Measurements from ENCODE around the gene MKNK2.

GRCh38 chr19:2077398-2077797 lies 26.4 kb upstream of the MKNK2 start:
- TF ChIP-seq, protein P1, sequence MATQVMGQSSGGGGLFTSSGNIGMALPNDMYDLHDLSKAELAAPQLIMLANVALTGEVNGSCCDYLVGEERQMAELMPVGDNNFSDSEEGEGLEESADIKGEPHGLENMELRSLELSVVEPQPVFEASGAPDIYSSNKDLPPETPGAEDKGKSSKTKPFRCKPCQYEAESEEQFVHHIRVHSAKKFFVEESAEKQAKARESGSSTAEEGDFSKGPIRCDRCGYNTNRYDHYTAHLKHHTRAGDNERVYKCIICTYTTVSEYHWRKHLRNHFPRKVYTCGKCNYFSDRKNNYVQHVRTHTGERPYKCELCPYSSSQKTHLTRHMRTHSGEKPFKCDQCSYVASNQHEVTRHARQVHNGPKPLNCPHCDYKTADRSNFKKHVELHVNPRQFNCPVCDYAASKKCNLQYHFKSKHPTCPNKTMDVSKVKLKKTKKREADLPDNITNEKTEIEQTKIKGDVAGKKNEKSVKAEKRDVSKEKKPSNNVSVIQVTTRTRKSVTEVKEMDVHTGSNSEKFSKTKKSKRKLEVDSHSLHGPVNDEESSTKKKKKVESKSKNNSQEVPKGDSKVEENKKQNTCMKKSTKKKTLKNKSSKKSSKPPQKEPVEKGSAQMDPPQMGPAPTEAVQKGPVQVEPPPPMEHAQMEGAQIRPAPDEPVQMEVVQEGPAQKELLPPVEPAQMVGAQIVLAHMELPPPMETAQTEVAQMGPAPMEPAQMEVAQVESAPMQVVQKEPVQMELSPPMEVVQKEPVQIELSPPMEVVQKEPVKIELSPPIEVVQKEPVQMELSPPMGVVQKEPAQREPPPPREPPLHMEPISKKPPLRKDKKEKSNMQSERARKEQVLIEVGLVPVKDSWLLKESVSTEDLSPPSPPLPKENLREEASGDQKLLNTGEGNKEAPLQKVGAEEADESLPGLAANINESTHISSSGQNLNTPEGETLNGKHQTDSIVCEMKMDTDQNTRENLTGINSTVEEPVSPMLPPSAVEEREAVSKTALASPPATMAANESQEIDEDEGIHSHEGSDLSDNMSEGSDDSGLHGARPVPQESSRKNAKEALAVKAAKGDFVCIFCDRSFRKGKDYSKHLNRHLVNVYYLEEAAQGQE (IDR thresholded peaks at IDR 0.05; ENCODE audit: insufficient read depth in 1 of 2, low read depth in 2 of 2, low read length in 1 of 2): no peak
- TF ChIP-seq CTCF (IDR thresholded peaks at IDR 0.05): no peak
- TF ChIP-seq POLR2AphosphoS5 (IDR thresholded peaks at IDR 0.05; ENCODE audit: low read depth, low read length): no peak
- TF ChIP-seq SIN3A (IDR thresholded peaks at IDR 0.05; ENCODE audit: borderline replicate concordance, insufficient read depth, low read depth, low read length): no peak

Measured in Panc1 (cell line).